Hepatic stellate cell (primary cell): ENCODE measurements around the gene ELMO1.

Experiments
- DNase-seq: peaks from one replicate; pipeline ENCODE4 v3.0.0; 2011; ENCODE audit warnings: low spot score

The ELMO1 gene

GRCh38 chr7:37310327-37311080, 138.2 kb downstream of the ELMO1 start:
- DNase-seq = no peak

- DNase-seq = no peak
Measured at GRCh38 chr7:37309493-37309892, 139.2 kb downstream of the ELMO1 start.

GRCh38 chr7:37304921-37305320, 143.7 kb downstream of the ELMO1 start:
- DNase-seq = no peak

GRCh38 chr7:37297546-37297945, 151.1 kb downstream of the ELMO1 start:
- no peak for DNase-seq

- no peak for DNase-seq
Measured at GRCh38 chr7:37295401-37295800, 153.3 kb downstream of the ELMO1 start.

GRCh38 chr7:37290731-37291130, 157.9 kb downstream of the ELMO1 start:
- no peak for DNase-seq

GRCh38 chr7:37289781-37290180, 158.9 kb downstream of the ELMO1 start:
- DNase-seq = no peak

- DNase-seq = no peak
Measured at GRCh38 chr7:37289367-37289766, 159.3 kb downstream of the ELMO1 start.

GRCh38 chr7:37287131-37287855, 161.4 kb downstream of the ELMO1 start:
- DNase-seq = no peak

GRCh38 chr7:37286454-37286832, 162.2 kb downstream of the ELMO1 start:
- DNase-seq = no peak

GRCh38 chr7:37285706-37286453, 162.8 kb downstream of the ELMO1 start:
- DNase-seq = no peak

GRCh38 chr7:37284805-37285231, 163.8 kb downstream of the ELMO1 start:
- DNase-seq = no peak

GRCh38 chr7:37284285-37284684, 164.4 kb downstream of the ELMO1 start:
- no peak for DNase-seq

GRCh38 chr7:37283716-37284115, 164.9 kb downstream of the ELMO1 start:
- no peak for DNase-seq

GRCh38 chr7:37282927-37283326, 165.7 kb downstream of the ELMO1 start:
- DNase-seq = no peak

GRCh38 chr7:37282093-37282444, 166.6 kb downstream of the ELMO1 start:
- DNase-seq = no peak

- no peak for DNase-seq
Measured at GRCh38 chr7:37281368-37282092, 167.1 kb downstream of the ELMO1 start.

GRCh38 chr7:37277513-37277912, 171.2 kb downstream of the ELMO1 start:
- no peak for DNase-seq

GRCh38 chr7:37275078-37275710, 173.5 kb downstream of the ELMO1 start:
- DNase-seq = no peak

GRCh38 chr7:37273891-37274290, 174.8 kb downstream of the ELMO1 start:
- DNase-seq = no peak

- DNase-seq = no peak
Measured at GRCh38 chr7:37269711-37270508, 178.8 kb downstream of the ELMO1 start.
